ENCODE measurements around the gene FMO1. TPM values are rescaled to one million over a fixed set of nuclear protein-coding genes. Genes with fewer than 3 reads are reported as not detected.
A peak's percentile ranks its signal among the peaks of the same experiment; 100 is the strongest.

Gene FMO1
- total RNA-seq, 1 donor from 2014 or later: 0.67 TPM

GRCh38 chr1:171252482-171252881 lies 4.2 kb downstream of the FMO1 start:
- Mint-ChIP-seq H3K36me3 (ENCODE audit: insufficient read depth) (no peaks in the 10 kb centered on the region), H3K4me3 (ENCODE audit: low read depth) (peak overlapping the region; percentile 49), H3K27me3 (peaks cover 55% of the 10 kb centered on the region), H3K9me3 (ENCODE audit: low read depth) (no peaks in the 10 kb centered on the region), H3K4me1 (ENCODE audit: low read depth) (peaks cover 37% of the 10 kb centered on the region), H3K27ac (no peak overlapping the region)
- no peak for TF ChIP-seq CTCF (IDR thresholded peaks at IDR 0.05; ENCODE audit: unreplicated experiment)
- no peak for DNase-seq (ENCODE audit: low spot score, unreplicated experiment)

- H3K36me3 Mint-ChIP-seq (ENCODE audit: insufficient read depth): no peaks in the 10 kb centered on the region
- H3K9me3 Mint-ChIP-seq (ENCODE audit: low read depth): no peaks in the 10 kb centered on the region
- no peak for DNase-seq (ENCODE audit: low spot score, unreplicated experiment)
- H3K27me3 Mint-ChIP-seq: peaks cover 35% of the 10 kb centered on the region
- H3K4me3 Mint-ChIP-seq (ENCODE audit: low read depth): no peak overlapping the region
- TF ChIP-seq CTCF (IDR thresholded peaks at IDR 0.05; ENCODE audit: unreplicated experiment): no peak
- peak overlapping the region; percentile 7 for H3K27ac Mint-ChIP-seq
- peaks cover 27% of the 10 kb centered on the region for H3K4me1 Mint-ChIP-seq (ENCODE audit: low read depth)
Observed at GRCh38 chr1:171254859-171255258, 6.6 kb downstream of the FMO1 start.

- no peaks in the 10 kb centered on the region for H3K9me3 Mint-ChIP-seq (ENCODE audit: low read depth)
- no peak overlapping the region for H3K27ac Mint-ChIP-seq
- TF ChIP-seq CTCF (IDR thresholded peaks at IDR 0.05; ENCODE audit: unreplicated experiment): no peak
Observed at GRCh38 chr1:171256940-171257606, 8.8 kb downstream of the FMO1 start.

GRCh38 chr1:171257607-171258076 lies 9.3 kb downstream of the FMO1 start:
- DNase-seq (ENCODE audit: low spot score, unreplicated experiment): no peak
- no peak overlapping the region for H3K4me3 Mint-ChIP-seq (ENCODE audit: low read depth)
- TF ChIP-seq CTCF (IDR thresholded peaks at IDR 0.05; ENCODE audit: unreplicated experiment): no peak
- no peak overlapping the region for H3K27ac Mint-ChIP-seq
- H3K9me3 Mint-ChIP-seq (ENCODE audit: low read depth): no peaks in the 10 kb centered on the region
- H3K4me1 Mint-ChIP-seq (ENCODE audit: low read depth): peaks cover 12% of the 10 kb centered on the region
- H3K36me3 Mint-ChIP-seq (ENCODE audit: insufficient read depth): no peaks in the 10 kb centered on the region
- H3K27me3 Mint-ChIP-seq: peaks cover 33% of the 10 kb centered on the region

More at GRCh38 chr1:171256940-171257606, 8.8 kb downstream of the FMO1 start:
- H3K36me3 Mint-ChIP-seq (ENCODE audit: insufficient read depth): no peaks in the 10 kb centered on the region
- no peak overlapping the region for H3K4me3 Mint-ChIP-seq (ENCODE audit: low read depth)
- peaks cover 38% of the 10 kb centered on the region for H3K27me3 Mint-ChIP-seq
- no peak for DNase-seq (ENCODE audit: low spot score, unreplicated experiment)
- peaks cover 15% of the 10 kb centered on the region for H3K4me1 Mint-ChIP-seq (ENCODE audit: low read depth)

GRCh38 chr1:171258429-171258828 lies 10.1 kb downstream of the FMO1 start:
- H3K4me1 Mint-ChIP-seq (ENCODE audit: low read depth): peaks cover 10% of the 10 kb centered on the region
- no peaks in the 10 kb centered on the region for H3K36me3 Mint-ChIP-seq (ENCODE audit: insufficient read depth)
- no peak overlapping the region for H3K4me3 Mint-ChIP-seq (ENCODE audit: low read depth)
- H3K27me3 Mint-ChIP-seq: peaks cover 27% of the 10 kb centered on the region
- TF ChIP-seq CTCF (IDR thresholded peaks at IDR 0.05; ENCODE audit: unreplicated experiment): no peak
- no peak for DNase-seq (ENCODE audit: low spot score, unreplicated experiment)
- no peak overlapping the region for H3K27ac Mint-ChIP-seq
- H3K9me3 Mint-ChIP-seq (ENCODE audit: low read depth): no peaks in the 10 kb centered on the region

Measured in progenitor cell of endocrine pancreas (in vitro differentiated cells).